NCI-H1417 (cell line): ENCODE data around the gene TUBGCP3.
"Not testable (repeated sequence)": the region's sequence is repeated elsewhere in the genome, so short reads cannot be mapped to it uniquely, and the experiment has no call there.

ENCODE experiments used
- DNase-seq, 3 experiments: peaks; one replicate each; lab custom pipeline; 2025; lab: John Stamatoyannopoulos, UW

TUBGCP3 gene

DNA sequence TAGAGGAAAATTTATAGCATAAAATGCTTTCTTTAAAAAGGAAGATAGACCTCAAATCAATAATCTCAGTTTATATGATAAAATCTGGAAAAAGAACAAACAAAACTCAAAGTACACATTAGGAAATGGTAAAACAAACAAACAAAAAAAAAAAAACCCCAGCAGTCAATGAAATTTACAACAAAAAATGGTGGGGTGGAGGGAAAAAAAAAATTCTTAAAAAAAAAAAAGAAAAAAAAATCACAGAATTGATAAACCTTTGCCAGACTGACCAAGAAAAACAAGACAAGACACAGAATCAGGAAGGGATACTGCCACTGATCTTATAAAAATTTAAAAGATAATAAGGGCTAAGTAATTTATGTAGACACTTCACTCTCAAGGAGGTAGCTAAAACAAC lies 11.2 kb downstream of the TUBGCP3 start:
- DNase-seq: no peak

DNA sequence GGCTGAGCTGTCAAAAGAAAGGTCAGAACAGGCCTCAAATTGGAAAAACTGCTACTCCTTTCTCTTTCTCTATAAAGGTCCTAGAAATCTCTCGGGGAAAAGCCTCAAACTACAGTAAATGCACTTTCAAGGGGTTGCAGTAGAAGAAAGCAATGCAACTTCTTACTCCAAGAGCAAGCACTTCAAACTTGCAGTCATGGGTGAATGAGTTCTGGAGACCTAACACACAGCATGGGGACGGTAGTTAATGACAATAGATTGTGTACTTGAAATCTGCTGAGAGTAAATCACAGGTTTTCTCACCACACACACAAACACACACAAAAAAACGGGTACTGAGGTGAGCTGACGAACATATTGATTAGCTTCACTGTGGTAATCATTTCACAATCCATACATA lies 11.8 kb downstream of the TUBGCP3 start:
- peak in 2 of 3 experiments; percentile 52 to 91 for DNase-seq

DNA sequence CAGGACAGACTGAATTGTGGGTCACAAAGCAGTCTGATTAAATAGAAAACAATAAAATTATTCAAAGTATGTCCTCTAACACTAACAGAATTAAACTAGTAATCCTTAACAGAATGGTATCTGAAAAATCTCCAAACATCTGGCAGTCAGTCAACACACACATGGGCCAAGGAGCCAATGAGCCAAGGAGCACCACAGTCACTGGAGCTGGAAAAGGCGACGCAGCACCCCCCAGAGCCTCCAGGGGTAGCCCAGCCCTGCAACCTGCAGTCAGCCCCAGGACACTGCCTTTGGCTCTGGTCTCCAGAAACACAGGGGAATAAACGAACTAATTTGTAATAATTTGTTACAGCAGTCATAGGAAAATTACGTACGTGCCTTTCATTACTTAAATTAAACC lies 12.3 kb downstream of the TUBGCP3 start:
- DNase-seq: no peak

DNA sequence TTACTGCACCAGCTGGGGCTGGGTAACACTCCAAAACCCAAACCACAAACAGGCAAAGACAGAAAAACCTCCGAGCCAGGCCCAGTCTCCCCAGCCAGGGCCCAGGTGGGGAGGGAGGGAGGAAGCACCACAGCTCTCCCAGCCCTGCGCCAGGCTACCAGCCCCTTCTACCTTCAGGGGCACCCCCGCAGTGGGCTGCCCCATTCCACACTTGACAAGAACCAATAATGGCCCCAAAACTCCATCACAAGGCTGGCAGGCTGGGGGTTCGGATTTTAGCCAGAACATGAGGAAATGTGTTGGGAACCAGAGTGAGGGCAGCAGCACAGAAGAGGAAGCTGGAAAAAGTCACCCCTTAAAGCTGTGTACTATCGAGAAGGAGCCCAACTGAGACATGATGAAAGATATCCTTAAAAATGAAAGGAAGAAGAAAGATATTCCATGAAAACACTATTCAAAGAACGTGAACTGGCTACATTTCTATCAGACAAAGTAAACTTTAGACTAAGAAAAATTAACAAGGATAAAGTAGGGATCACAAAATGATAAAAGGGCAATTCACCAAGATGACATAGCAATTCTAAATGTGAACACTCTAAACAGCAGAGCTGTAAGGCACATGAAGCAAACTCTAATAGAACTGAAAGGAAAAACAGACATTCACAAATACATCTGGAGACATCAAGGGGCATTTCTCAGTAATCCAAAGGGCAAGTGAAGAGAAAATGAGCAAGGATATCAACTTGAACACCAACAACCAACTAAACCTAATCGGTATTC lies 12.9 kb downstream of the TUBGCP3 start:
- no peak for DNase-seq

DNA sequence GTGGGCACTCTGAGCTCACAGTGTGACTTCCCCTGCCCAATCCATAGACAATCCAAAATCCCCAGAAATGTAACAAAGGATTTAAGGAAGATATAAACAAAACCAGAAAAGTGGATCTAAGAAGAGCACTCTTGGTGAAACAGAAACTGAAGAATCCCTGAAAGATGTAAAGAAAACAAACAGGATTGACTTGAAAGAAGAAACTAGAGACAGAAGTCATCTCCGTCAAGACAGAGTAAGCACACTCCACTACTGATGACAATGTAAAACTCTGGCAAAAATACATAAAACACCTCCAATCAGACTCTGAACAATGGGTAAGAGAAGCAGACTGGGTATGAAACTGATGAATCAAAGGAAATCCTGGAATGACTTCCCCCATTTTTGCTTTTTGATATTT lies 13.5 kb downstream of the TUBGCP3 start:
- DNase-seq: no peak

DNA sequence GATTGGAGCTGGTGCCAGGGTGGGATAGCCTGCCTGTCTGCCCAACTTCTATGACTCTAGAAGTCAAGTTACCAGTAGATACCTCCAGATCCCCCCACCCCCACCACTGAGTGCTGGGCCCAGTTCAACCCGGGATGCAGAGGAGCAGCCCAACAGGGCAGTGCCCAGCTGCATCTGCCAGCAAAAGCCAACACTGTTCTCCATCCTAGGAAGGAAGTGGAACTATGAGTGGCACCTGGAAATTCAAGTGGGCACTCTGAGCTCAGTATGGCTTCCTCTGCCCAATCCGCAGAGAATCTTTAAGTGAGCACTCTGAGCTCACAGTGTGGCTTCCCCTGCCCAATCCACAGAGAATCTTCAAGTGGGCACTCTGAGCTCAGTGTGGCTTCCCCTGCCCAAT lies 14.2 kb downstream of the TUBGCP3 start:
- peak in 1 of 3 experiments; percentile 72 for DNase-seq

DNA sequence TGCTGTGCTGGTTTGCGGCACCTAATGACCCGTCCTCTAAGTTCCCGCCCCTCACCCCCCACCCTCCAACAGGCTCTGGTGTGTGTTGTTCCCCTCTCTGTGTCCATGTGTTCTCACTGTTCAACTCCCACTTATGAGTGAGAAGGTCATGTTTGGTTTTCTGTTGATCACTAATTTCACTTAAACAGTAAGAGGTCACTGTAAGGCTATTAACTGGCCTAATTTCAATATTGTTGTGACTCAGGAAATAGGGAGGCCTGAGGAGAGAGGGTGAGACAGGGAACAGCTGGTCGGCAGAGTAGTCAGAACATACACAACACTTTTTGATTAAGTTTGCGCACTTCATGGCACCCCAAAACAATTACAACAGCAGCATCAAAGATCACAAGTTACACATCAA lies 15.6 kb downstream of the TUBGCP3 start:
- DNase-seq: no peak

DNA sequence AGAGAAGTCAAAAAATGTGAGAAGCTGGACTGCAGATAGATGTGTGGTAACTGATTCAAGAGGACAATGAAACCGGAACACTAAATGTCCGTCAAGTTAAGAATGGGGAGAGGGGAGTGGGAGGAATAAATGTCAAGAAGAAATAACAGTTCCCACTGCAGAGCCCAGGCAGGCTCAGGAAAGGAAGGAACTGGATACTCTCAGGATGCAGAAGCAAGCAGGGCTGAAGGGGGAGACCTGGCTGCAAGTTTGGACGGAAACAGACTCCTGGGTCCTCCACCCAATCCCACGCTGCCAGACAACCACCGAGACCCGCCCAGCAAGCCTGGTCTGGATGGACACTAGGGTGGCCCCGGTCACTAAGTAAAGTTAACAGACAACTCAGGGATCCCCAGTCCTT lies 18.1 kb downstream of the TUBGCP3 start:
- no peak for DNase-seq

DNA sequence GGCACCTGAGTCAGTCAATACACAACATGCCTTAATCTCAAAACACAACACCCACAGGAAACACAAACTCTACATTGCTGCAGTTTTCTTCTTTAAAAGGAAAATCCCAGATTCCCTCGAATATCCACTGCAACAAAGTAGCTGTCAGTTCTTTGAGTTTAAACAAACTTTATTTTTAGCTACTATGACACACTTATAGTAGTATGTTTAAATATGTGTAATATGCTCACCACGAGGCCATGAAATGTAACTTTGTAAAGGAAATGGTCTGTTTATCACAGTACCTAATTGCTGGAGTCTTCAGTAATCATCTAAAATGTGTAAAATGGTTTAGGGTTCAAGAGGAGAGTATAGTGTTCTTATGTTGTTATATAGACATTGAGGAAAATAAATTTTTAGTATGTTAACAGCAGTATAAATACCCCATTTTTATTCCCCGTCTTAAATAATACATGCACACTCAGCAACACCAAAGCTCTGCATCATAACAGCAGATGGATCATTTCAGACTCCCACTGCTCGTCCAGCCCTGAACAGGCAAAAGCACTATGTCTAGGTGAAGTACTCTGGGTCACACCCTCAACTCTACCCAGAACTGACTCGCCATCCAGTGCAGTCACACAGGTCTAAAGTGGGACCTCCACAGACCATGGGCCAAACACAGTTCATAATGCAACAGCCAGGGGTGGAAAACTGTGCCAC lies 20.6 kb downstream of the TUBGCP3 start:
- no peak for DNase-seq

DNA sequence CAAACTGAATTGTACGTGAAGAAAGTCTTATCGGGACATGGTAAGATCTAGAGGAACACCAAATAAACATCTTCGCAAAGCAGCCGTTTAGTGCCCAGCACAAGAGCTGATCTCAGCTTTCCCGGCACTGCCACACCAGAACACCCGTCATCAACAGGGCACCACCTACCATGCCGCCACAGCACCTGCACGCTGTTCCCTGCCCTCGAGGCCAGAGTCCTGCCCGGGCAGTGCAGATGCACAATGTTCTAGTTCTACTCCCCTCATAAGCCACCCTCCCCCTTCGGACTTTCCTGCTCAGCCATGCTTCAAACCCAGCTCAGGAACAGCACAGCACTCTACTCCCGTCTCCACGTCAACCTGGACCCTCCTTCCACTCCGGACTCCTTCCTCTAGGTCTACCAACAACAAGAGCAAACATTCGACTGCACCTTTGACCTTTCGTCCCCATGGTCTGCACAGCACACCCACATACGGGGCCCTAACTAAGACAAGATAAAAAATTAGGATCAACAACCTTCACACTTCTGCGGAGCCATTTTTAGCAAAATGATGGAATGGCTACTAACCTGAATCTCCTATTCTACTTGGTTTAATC lies 25.1 kb downstream of the TUBGCP3 start:
- no peak for DNase-seq

DNA sequence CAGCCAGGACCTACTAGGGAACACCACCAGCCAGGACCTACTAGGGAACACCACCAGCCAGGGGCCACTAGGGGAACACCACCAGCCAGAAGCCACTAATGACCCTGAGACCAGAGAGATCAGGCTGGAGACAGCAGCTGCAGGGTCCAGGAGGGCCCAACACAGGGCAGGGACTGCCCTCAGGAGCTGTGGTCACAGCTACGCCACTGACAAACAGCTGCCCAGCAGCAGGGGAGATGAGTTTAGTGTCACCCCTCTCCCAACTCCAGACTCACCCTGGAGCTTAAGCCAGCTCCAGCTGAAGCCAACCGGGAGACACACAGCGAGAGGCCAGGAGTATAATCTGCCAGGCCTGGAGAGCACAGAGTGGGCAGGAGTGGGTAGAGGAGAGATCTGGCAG lies 25.7 kb downstream of the TUBGCP3 start:
- DNase-seq: no peak

DNA sequence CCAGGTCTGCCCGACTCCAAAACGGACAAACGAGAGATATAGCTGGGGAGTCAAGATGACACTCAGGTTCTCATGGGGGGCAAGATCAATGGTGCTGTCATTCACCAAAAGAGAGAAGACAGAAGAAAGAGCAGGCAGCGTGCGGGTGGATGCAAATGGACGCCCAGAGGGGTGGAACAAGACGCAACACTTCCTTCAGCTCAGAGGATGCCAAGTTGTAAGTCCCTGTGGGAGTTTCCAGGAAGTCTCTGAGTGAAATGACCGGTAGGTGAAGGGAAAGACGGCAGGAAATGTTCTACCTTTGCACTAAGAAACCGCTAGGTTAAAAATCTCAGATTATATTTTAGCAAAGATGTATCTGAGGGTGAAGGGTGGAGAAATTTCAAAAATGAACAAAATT lies 26.5 kb downstream of the TUBGCP3 start:
- no peak for DNase-seq

DNA sequence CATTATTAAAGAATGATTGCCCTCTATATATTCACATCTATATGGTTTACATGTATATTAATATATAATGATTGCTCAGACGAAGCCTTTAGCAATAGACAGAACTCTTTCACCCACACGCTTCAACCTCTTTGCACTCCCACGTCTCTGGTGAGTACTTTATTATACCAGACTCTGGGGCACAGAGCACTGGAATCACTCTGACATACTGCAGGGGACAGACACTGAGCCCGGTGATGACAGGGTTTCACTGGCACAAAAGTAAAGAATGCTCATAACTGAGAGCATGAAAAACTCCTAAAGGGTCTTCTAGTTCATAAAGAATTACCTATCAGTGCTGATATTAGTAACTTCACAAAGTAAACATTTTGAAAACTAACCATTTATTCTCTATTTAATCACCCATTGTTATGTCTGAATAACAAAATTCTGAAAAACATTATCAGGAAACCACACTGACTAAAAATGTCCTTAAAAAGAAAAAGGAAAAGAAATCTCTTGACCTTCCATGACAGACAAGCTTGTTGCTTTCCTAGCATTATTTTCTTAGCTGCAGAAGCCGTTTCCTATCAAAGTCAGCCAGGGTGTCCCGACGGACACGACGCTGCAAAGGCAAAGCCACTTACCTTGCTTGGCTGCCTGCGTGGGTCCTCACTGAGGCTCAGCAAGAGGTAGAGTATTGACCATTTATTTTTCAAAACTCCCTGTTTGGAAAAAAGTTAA lies 29.1 kb downstream of the TUBGCP3 start:
- DNase-seq: no peak

DNA sequence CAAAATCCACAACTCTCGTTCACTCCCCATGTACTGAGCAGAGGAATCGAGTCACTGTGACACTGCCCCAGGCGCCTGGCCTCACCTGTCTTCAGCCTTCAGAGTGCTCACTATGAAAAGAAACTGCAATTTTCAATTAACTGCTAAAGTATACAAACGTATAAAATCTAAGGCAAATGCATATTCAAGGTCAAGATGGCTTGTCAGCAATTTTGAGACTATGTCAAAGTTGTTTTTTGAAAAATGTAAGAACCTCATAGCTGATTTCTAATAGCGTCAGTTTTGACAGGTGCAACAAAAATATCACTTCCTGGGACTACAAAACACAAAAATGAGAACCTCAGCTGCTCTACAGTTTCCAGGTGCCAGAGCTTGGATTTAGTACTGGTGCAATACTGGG lies 31.4 kb downstream of the TUBGCP3 start:
- DNase-seq: no peak

DNA sequence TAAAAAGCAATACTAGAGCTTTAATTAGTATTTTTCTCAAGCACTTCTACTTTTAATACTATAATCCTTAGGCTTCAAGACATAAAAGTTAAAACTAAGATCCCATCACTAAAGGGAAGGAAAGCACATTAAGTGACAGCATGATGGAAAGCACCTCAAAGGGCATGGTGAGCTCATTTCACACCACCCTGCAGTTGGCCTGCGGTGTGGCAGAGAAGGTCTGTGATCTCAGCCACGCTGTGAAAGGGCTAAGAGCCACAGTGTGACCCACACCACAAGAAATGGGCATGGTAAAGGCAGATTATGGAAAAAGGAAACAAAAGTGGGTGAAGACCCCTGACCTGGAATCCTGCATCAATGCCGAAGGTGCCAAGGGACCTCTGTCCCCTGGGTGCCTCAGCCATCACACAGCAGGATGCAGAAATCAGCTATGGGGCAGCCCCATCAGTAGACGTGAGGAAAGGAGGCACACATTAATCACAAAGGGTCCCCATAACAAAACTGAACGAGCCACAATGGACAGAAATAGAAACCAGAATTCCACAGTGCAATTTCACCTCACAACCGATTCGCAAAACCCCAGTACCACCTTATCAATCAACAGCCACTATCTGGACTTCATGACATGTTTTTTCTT lies 33.6 kb downstream of the TUBGCP3 start:
- DNase-seq: no peak

DNA sequence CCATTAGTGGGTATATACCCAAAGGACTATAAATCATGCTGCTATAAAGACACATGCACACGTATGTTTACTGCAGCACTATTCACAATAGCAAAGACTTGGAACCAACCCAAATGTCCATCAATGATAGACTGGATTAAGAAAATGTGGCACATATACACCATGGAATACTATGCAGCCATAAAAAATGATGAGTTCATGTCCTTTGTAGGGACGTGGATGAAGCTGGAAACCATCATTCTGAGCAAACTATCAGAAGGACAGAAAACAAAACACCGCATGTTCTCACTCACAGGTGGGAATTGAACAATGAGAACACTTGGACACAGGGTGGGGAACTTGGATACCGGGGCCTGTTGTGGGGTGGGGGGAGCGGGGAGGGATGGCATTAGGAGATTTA lies 39.0 kb downstream of the TUBGCP3 start:
- not testable (repeated sequence) for DNase-seq

DNA sequence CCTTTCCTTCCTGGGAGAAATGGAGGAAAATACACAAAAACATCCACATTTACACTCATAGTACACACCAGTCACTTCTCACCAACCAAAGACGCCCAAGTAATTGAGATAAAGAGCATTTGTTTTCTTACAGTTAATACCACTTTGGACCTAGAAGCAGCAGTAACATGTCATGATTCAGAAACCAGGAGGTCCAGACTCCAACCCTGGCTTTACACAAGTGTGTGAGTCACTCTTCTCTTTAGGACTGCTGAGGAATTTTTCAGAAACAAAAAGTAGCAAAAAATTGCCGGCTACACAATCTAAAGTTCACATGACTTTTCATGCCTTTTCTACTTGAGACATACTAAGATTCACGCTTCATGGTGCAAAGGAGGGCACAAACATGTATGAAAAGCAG lies 42.1 kb downstream of the TUBGCP3 start:
- DNase-seq: no peak

DNA sequence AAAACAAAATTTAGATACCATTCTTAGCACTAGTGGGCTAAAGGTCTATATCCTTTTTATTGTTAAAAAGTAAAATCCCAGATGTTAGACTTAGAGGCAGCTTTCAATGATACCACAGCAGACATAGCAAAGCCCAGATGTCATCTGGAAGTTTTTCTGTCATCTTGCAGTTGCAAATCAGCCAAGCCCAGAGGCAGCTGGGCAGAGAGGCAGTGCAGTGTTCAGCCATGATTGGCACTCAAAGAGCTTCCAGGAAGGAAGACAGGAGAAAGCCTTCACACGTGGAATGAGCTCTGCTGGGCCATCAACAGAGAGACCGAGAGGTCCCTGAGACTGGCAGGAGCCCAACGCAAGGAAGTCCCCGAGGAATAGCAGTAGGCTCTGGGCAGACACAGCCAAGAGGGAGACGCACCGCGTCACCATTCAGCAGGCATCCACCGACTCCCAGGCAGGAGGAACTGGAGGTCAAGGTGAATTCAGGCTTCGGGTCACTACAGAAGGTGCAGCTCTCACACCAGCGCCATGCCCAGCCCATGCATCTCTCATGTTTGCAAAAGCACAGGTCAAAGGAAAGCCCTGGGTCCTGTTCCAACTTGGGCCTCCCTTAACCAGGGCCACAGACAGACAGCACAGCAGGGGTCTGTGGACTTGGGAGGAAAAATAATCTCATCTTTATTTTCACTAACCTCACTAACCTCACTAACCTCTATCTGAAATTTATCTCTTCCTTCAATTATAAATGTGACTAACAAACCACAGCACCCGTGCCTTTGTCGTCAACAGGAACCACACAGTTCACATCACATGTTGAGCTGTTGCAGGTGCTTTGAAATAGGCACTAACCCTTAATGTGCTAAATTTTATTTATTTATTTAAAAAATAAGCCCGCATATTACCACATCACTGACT lies 54.9 kb downstream of the TUBGCP3 start:
- no peak for DNase-seq

DNA sequence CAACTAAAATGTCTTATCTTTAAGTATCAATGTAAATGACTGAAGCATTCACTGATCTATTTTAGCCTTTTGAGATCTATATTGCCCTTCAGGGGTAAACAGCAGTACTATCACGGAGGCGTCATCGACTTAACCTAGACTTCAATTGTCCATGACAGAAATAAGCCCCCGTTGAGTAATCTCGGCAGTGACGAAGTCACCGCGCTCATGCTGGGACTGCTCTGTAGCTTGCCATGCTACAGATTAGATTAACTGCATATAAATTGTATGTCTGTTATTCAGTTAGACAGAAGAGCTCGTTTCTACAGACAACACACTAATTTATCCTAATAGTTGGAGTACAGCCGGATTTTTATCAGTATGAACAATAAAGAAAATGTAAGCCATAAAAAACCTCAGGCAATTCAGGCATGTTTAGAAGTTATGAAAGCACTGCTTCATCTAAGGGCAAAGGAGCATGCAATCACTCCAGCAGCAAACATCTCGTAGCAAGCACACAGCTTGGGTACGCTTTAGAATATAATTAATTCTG lies 56.6 kb downstream of the TUBGCP3 start:
- DNase-seq: peak in 2 of 3 experiments; percentile 28 to 80

DNA sequence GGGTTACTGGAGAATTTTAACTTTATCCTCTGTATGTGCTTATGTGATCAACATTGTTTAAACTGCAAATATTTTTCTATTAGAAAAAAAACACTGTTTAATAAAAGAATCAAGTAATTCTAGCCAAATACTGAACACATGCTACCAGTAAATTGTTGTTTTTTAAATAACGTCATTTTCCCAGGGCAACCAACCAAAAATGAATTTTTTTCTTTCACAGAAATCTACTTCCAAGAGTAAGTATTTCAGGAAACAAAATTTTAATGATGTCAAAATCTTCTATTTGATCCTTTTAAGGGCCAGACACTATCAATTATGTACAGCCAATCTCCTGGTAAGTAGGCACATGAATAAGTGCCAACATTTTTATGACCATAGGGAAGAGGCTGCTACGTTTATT lies 57.1 kb downstream of the TUBGCP3 start:
- no peak for DNase-seq

DNA sequence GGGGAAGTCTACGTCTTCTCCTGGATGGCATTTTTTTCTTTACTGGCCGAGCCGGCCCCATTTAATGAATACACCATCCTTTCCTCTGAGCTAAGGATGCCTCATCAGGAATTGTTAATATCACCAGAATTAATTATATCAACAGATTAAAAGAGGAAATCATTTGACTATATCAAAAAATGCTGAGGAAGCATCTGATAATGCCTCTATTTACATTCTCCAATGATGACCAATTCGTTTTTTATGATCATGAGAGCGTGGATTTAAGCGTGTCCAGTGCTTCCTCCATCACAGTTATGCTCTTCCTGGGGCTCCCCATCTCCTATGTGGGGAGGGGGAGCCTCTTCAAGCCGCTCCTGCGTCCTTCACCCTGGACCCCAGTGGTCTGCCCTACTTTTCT lies 58.7 kb downstream of the TUBGCP3 start:
- no peak for DNase-seq
